Measurements from ENCODE around the gene GPRIN1.

- no peak for TF ChIP-seq GATA2 (IDR thresholded peaks at IDR 0.05; ENCODE audit: low read depth, low read length)
- no peak for TF ChIP-seq GATA3 (IDR thresholded peaks at IDR 0.05; ENCODE audit: low read depth, low read length)
These were observed 21.6 kb upstream of the GPRIN1 start for GRCh38 chr5:176631383-176632200.

Data from SH-SY5Y (cell line).